ENCODE data around the gene CRYGS.
"Not testable (repeated sequence)": the region's sequence is repeated elsewhere in the genome, so short reads cannot be mapped to it uniquely, and the experiment has no call there.

The CRYGS gene

DNA sequence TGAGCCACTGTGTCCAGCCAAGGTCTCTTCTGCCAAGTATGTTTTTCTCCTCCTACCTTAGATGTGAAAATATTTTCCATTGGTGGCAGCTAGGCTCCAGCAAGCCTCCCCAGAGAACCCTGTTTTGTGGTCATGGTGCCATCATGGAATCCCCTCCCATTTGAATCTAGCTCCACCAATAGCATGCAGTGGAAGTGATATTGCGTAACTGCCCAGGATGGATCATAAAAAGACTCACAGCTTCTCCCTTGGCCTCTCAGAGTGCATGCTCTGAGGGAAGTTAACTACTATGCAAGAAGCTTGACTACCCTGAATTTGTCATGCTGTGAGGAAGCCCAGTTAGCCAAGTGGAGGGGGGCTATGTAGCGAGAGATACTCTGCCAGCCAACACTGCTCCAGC lies 27.5 kb downstream of the CRYGS start:
- DNase-seq = no peak

DNA sequence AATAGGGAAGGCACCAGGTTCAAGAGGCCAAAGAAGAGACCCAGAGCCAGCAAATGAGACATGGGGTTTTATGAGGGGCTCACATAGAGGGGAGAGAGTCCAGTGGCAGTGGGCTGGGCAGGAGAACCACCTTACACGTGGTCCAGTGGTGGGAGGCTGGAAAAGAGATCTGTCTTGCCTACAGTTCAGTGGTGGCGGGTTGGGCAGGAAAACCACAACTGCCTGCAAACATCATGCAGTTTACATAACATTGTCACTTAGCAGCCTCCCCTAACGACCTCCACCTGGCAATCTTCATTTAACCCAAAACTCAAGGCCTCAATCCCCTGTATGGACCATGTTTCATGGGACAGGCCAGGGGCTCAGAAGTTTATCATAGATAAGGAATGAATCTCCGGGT lies 29.1 kb downstream of the CRYGS start:
- no peak for DNase-seq

- peak; percentile 22 for DNase-seq
Observed at GRCh38 chr3:186514296-186515002, 29.7 kb downstream of the CRYGS start.

- DNase-seq = no peak
Observed at GRCh38 chr3:186513386-186513785, 30.8 kb downstream of the CRYGS start.

DNA sequence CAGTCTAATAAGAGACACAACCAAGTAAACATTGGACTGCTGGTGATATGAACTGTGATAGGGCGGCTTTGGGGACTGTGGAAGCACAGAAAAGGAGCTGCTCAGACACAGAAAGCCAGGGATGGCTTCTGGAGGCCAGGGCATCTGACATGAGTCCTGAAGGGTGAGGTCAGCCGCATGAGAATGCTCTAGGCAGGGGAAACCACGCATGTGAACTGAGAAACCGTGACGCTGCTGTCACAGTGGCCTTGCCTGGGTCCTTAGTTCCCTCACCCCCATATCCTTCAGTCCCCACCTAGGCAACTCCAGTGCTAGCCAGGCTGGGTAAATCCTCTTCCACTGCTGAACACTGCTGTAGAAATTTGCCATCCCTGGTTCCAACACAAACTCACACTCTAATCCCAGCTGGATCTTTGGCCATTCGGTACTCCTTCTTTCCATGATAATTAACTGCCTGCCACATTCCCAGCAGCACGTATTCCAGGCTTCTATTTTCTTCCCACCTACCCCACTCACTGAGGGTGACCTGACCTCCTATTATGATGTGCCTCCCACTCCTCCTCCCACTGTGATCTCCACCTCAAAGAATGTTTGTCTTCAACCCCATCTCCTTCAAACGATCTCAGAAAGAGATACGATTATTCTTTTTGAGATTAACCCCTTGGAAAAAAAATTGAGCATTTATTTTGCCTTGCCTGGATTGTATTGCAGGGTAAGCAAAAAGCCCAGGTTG lies 31.4 kb downstream of the CRYGS start:
- DNase-seq = no peak

DNA sequence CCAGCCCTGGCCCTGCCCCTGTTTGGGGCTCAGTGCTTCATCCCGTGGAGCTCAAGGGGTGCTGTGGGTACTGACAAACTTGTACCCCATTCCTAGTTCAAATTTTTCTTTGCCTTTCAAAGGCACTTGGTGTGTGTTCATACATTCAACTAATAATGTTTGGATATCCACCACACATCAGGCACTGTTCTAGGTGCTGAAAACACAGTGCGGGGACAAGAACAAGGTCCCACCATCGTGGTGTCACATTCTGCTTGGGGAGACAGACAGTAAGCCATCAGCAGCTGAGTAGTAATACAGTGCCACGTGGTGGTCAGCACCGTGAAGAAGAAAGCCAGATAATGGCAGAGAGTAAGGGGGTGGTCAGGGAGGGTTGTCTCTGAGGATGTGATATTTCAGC lies 32.5 kb downstream of the CRYGS start:
- DNase-seq = no peak

DNA sequence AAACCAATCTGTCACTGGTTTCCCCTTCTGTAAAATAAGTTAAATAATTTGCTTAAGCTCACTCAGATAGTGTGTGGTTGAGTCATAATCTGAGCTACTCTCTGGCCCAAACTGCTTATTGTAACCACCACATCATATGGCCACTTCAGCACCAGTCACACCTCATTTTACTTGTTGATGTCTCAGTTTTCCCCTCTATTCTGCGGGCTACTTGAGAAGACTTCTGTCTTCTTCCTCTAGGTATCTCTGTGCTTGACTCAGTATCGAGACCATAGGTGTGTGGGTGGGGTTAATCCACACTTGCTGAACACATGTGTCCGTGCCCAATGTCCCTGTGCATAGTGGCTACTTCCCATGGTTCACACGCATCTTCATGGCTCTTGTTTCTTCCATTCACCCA lies 32.9 kb downstream of the CRYGS start:
- DNase-seq = no peak

GRCh38 chr3:186510374-186511079 lies 33.7 kb downstream of the CRYGS start:
- DNase-seq = no peak

- no peak for DNase-seq
Observed at GRCh38 chr3:186509423-186509822, 34.8 kb downstream of the CRYGS start.

DNA sequence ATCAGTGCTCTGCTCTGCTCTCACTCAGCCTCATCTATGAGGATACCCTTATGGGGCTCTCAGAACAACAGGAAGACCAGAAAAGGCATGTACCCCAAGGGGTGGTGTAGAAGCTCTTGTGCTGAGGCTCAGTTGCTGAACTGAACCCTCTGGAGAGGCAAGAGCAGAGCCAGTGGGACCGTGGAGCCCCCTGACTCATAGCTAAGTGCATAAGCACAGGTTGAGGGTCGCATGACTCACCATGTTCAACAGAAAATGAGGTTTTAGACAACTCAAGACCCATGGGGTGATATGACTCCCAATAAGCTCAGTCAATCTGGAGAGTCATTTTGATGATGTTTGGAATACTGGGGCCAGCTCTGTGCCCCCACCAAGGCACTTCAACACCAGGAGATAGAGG lies 37.3 kb downstream of the CRYGS start:
- no peak for DNase-seq

- DNase-seq = no peak
Observed at GRCh38 chr3:186506191-186506739, 37.9 kb downstream of the CRYGS start.

DNA sequence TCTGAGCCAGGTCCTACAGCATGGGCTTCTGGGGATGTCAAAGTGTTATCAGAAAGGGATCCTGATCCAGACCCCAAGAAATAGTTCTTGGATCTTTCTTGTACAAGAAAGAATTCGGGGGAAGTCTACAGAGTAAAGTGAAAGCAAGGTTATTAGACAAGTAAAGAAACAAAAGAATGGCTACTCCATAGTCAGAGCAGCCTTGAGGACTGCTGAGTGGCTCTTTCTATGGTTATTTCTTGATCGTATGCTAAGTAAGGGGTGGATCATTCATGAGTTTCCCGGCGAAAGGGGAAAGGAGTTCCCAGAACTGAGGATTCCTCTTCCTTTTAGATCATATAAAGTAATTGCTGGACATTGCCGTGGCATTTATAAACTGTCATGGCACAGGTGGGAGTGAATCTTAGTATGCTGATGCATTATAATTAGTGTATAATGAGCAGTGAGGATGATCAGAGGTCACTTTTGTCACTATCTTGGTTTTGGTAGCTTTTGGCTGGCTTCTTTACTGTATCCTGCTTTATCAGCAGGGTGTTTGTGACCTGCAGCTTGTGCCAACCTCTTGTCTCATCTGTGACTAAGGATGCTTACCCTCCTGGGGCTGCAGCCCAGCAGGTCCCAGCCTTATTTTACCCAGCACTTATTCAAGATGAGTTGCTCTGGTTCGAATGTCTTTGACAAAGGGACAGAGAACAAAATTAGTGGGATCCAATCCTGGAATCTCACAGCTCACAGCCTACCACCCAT lies 41.0 kb downstream of the CRYGS start:
- no peak for DNase-seq

DNA sequence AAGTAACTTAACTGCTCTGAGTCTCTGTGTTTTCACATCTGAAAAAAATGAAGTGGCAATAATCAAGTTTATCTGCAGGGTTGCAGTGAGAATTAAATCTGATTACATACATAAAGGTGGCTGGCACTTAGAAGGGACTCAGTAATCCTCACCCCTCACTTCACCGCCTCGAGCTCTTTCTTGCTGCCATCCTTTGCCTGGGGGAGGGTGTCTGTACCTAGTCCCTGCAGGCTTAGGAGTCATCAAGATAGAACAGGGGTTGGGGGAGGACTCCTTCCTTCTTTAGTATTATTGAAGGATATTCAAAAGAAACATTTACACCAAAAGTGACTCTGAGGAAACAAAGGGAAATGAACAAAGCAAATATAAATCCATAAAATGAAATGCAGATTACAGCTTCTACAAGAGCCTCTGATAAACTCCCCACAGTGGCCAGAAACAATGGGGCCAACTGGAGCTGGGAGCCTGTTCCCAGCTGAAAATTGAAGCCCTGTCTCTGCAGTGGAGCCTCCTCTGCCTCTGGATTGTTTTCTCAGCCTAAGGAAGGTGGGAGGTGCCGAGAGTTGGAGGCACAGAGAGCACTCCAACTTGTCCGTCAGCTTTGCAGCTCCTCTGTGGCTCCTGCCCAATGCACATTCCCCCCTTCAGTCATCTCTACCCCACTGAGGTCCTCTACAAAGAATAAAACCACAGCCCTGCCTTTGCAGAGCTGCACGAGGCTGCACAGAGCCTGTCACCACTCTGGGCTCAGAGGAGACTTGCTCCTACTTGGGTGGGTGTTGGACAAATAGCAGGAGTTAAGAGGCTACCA lies 41.8 kb downstream of the CRYGS start:
- DNase-seq = no peak

- not testable (repeated sequence) for DNase-seq
Observed at GRCh38 chr3:186499949-186500348, 44.2 kb downstream of the CRYGS start.

- not testable (repeated sequence) for DNase-seq
Observed at GRCh38 chr3:186498022-186498421, 46.2 kb downstream of the CRYGS start.

GRCh38 chr3:186497608-186498007 lies 46.6 kb downstream of the CRYGS start:
- DNase-seq = no peak

- DNase-seq = no peak
Observed at GRCh38 chr3:186496635-186497034, 47.5 kb downstream of the CRYGS start.

GRCh38 chr3:186496016-186496415 lies 48.2 kb downstream of the CRYGS start:
- DNase-seq = peak; percentile 77

GRCh38 chr3:186493525-186494255 lies 50.5 kb downstream of the CRYGS start:
- DNase-seq = no peak

DNA sequence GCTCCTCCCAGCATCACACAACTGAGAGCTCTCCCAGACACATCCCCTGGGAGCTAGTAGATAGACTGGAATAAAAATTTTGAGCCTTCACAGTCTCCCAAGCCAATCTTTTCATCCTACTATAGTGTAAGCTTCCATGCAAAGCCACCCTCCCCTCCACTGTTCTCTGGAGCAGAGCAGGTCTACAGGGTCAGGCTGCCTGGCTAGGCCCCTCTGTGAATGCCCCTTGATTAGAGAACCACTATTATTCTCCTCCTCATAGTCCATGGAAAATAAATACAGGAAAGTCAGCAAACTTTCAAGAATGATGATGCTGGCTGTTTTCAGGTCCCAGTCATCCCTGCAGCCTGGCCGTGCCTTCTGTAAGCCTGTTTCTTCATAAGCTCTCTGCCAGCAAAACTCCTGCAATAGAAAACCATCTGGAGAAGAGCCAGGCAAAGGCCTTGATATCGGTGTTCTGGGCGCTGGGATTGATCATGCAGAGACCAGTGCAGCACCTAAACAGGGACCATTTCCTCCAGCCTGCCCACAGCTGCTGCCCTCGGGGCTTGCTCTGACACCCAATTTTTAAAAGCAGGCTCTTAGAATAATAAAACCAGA lies 51.7 kb downstream of the CRYGS start:
- DNase-seq = peak; percentile 67

- no peak for DNase-seq
Observed at GRCh38 chr3:186489507-186489906, 54.7 kb downstream of the CRYGS start.
